Activated T-helper 17 cell treated with anti-CD3 and anti-CD28 coated beads, Interleukin-2, amount 50 U/mL, for 72 hours (primary cell): ENCODE results near the gene MX2. TPM values are rescaled to one million over a fixed set of nuclear protein-coding genes. Genes with fewer than 3 reads are reported as not detected.

Source experiments
- ATAC-seq: fragments of 150-1000 bp; cut with Tn5 transposase; replicated peaks from 2 replicates; pipeline ENCODE4 v1.10.0; 2021; ENCODE audit warnings: mild to moderate bottlenecking, moderate library complexity
- H3K27ac Mint-ChIP-seq: one replicate; pipeline ENCODE4 v1.8.0; 2022; ENCODE audit warnings: mixed read lengths
- H3K27me3 Mint-ChIP-seq: one replicate; pipeline ENCODE4 v1.8.0; 2022; ENCODE audit warnings: mixed read lengths
- H3K36me3 Mint-ChIP-seq: one replicate; pipeline ENCODE4 v1.8.0; 2022; ENCODE audit warnings: low read depth, mild to moderate bottlenecking, mixed read lengths
- H3K4me1 Mint-ChIP-seq: one replicate; pipeline ENCODE4 v1.8.0; 2022; ENCODE audit warnings: mixed read lengths
- H3K4me3 Mint-ChIP-seq: one replicate; pipeline ENCODE4 v1.8.0; 2022; ENCODE audit warnings: mild to moderate bottlenecking, mixed read lengths
- H3K9me3 Mint-ChIP-seq: one replicate; pipeline ENCODE4 v1.8.0; 2022; ENCODE audit warnings: mixed read lengths
- total RNA-seq, 2 donors: library from RNA; stranded (reverse); gene quantifications; one replicate each; pipeline ENCODE4 v1.2.3, GENCODE V29; 2022

Gene MX2
- total RNA-seq, 2 donors from 2014 or later, result 13.0 to 59.1 TPM

DNA sequence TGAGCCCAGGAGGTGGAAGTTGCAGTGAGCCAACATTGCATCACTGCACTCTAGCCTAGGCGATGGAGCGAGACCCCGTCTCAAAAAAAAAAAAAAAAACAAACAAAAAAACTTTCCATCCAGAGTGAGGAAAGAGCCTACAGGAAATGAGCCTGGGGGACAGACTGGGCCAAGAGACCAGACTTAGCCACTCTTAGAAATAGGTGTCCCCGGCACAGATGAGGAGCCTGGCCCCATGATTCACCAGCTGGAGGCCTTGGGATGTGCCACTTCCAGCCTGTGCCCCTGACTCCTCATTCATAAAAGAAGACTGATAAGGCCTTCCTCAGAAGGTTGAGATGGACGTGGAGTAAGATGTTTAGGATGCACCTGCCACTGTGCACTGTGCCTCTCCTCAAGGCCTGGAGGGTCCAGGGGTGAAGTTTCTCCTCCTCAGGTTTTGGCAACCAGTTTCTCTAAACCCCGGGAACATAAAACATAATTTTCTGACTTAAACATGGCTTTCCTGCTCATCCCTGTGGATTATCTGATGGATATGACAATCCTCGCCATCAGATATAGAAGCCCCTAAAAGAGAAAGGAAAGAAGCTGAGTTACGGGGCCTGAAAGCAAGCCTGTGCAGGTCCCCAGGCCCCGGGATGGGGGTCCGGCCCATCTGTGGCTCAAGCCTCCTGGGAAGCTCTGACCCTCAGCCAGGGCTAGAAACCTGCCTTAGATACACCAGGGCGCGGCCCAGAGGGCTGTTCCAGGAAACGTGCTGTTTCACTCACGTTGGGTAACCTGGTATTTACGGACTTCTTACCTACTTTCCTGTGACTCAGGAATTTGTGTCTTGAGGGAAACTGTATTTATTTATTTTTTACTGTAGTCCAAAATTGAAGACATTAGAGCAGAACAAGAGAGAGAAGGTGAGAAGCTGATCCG is 90.2 kb downstream of the MX2 start:
- no peak for ATAC-seq
- Mint-ChIP-seq H3K9me3 (no peaks in the 10 kb centered on the region), H3K27ac (peak overlapping the region; percentile 51), H3K36me3 (peaks cover 95% of the 10 kb centered on the region), H3K4me3 (no peak overlapping the region), H3K27me3 (no peaks in the 10 kb centered on the region), H3K4me1 (no peaks in the 10 kb centered on the region)

DNA sequence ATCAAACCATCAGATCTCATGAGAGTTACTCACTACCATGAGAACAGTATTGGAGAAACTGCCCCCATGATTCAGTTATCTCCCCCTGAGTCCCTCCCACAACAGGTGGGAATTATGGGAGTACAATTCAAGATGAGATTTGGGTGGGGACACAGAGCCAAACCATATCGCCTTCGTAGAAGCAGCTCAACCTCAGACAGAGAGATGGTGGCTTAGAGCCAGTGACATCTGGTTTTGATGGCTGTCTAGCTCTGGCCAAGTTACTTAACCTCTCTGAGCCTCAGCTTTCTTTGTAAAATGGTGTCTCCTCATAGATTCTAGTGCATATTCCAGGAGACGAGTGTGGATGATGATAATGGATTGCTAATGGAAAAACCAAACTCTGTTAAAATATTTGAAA is 91.4 kb downstream of the MX2 start:
- Mint-ChIP-seq H3K9me3 (no peaks in the 10 kb centered on the region), H3K4me1 (no peaks in the 10 kb centered on the region), H3K4me3 (no peak overlapping the region), H3K27ac (peak overlapping the region; percentile 26), H3K36me3 (peaks cover 95% of the 10 kb centered on the region), H3K27me3 (no peaks in the 10 kb centered on the region)
- no peak for ATAC-seq

DNA sequence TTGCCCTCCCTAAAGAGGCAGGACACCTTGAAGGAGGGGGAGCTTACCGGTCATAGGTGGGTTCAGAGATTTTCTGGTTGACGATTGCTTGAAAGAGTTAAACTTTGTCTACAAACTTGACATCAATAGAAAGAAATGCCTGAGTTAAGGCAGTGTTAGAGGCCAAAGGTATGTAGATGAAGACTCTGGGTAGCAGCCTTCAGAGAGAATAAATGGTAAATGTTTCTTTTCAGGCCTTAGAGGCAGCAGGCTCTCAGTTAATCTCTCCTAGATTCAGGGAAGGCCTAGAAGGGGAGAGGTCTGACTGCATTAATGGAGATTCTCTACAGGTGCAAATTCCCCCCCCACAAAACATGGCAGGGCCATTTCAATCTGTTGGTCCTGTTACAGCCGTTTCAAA is 91.9 kb downstream of the MX2 start:
- ATAC-seq, result no peak
- H3K27me3 Mint-ChIP-seq, result no peaks in the 10 kb centered on the region
- H3K36me3 Mint-ChIP-seq, result peaks cover 92% of the 10 kb centered on the region
- H3K9me3 Mint-ChIP-seq, result no peaks in the 10 kb centered on the region
- H3K4me1 Mint-ChIP-seq, result no peaks in the 10 kb centered on the region
- H3K27ac Mint-ChIP-seq, result peak overlapping the region; percentile 26
- H3K4me3 Mint-ChIP-seq, result no peak overlapping the region

DNA sequence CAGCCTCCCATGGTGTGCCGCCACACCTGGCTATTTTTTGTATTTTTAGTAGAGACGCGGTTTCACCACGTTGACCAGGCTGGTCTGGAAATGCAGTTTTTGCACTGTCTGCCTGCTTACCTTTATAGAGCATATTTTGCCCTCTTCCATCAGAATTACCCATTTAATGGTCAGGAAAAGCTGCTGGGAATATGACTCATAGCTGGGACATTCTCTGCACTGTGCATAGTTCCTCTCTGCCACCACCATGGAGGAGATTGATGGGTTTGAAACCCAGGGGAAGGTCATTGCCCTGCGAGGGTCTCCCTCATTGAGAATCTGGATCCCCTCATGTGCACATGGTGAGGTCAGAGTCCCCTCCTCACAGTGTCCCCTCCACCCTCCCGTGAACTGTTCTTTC is 96.3 kb downstream of the MX2 start:
- no peaks in the 10 kb centered on the region for H3K9me3 Mint-ChIP-seq
- no peak for ATAC-seq
- no peak overlapping the region for H3K4me3 Mint-ChIP-seq
- no peaks in the 10 kb centered on the region for H3K27me3 Mint-ChIP-seq
- peaks cover 58% of the 10 kb centered on the region for H3K36me3 Mint-ChIP-seq
- no peaks in the 10 kb centered on the region for H3K4me1 Mint-ChIP-seq
- H3K27ac Mint-ChIP-seq, result no peak overlapping the region

DNA sequence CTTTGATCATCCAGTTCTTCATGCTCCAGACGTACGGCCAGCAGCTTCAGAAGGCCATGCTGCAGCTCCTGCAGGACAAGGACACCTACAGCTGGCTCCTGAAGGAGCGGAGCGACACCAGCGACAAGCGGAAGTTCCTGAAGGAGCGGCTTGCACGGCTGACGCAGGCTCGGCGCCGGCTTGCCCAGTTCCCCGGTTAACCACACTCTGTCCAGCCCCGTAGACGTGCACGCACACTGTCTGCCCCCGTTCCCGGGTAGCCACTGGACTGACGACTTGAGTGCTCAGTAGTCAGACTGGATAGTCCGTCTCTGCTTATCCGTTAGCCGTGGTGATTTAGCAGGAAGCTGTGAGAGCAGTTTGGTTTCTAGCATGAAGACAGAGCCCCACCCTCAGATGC is 96.7 kb downstream of the MX2 start:
- Mint-ChIP-seq H3K27ac (no peak overlapping the region), H3K36me3 (peaks cover 53% of the 10 kb centered on the region)

More for the DNA sequence above, 96.7 kb downstream of the MX2 start:
- H3K9me3 Mint-ChIP-seq, result no peaks in the 10 kb centered on the region
- H3K4me3 Mint-ChIP-seq, result no peak overlapping the region
- no peak for ATAC-seq
- no peaks in the 10 kb centered on the region for H3K27me3 Mint-ChIP-seq
- no peaks in the 10 kb centered on the region for H3K4me1 Mint-ChIP-seq

Other genes with a start within 250 kb of the MX2 start
- gene BACE2, start 193.9 kb upstream of the MX2 start, total RNA-seq, result under 1 TPM in 1 of 2 donors, not detected in 1; 0.52 TPM
- gene FAM3B, start 45.2 kb upstream of the MX2 start, total RNA-seq, result not detected
- gene MX1, start 64.2 kb downstream of the MX2 start, total RNA-seq, result 10 to 100 TPM; 14.2 to 32.5 TPM
- gene TMPRSS2, start 146.1 kb downstream of the MX2 start, total RNA-seq, result not detected